ENCODE results near the gene SREBF2. TPM values are rescaled to one million over a fixed set of nuclear protein-coding genes. Genes with fewer than 3 reads are reported as not detected.
"Not testable (repeated sequence)": the region's sequence is repeated elsewhere in the genome, so short reads cannot be mapped to it uniquely, and the experiment has no call there.

SREBF2 gene
- total and polyA plus RNA-seq, 4 donors = 68.1 to 155 (median 75.9) TPM

- peak; percentile 96 to 97 (median 97) for DNase-seq
- peak within 1 kb of the TSS; percentile 71 for H3K4me3 ChIP-seq
- peaks cover 0 to 8% (median 5%) of the 10 kb centered on the region in 5 donors for H3K4me1 ChIP-seq (ENCODE audit: control insufficient read depth in 5 of 5, insufficient read depth in 5 of 5, low read length in 5 of 5)
- peaks cover 0 to 11% (median 2%) of the 10 kb centered on the region in 4 donors for H3K36me3 ChIP-seq (ENCODE audit: control insufficient read depth in 4 of 4, insufficient read depth in 4 of 4, low read length in 4 of 4)
- TF ChIP-seq CTCF (IDR thresholded peaks at IDR 0.05; ENCODE audit: control extremely low read depth, extremely low read depth) = no peak
- ATAC-seq (ENCODE audit: insufficient read depth, low FRiP score) = peak; percentile 98
- H3K9ac ChIP-seq (ENCODE audit: insufficient read depth in 1 of 2, low read length in 2 of 2) = peak within 1 kb of the TSS in 1 of 2 donors; percentile 81
- H3K27me3 ChIP-seq (ENCODE audit: control insufficient read depth in 3 of 3, insufficient read depth in 3 of 3, low read length in 2 of 3) = no peaks in the 10 kb centered on the region
- peak within 1 kb of the TSS; percentile 21 to 46 for H3K27ac ChIP-seq (ENCODE audit: low read depth in 1 of 2, low read length in 1 of 2)
- H3K9me3 ChIP-seq (ENCODE audit: control insufficient read depth in 4 of 4, insufficient read depth in 3 of 4, low read length in 3 of 4) = no peaks in the 10 kb centered on the region
- WGBS, 2 donors = 1% methylated on average over 56 of the region's 56 CpGs
These were observed 113.9 kb downstream of the SREBF2 start, which contains the start of gene CENPM for GRCh38 chr22:41946629-41947423. CENPM (minus strand) TSS chr22:41947152; CDS start chr22:41947076, 76 bp downstream.

- ATAC-seq (ENCODE audit: insufficient read depth, low FRiP score) (no peak), DNase-seq (no peak)
- no peaks in the 10 kb centered on the region for H3K9me3 ChIP-seq (ENCODE audit: control insufficient read depth in 4 of 4, insufficient read depth in 3 of 4, low read length in 3 of 4)
- no peak overlapping the region for H3K4me3 ChIP-seq
- H3K4me1 ChIP-seq (ENCODE audit: control insufficient read depth in 5 of 5, insufficient read depth in 5 of 5, low read length in 5 of 5) = peaks cover 0 to 8% (median 5%) of the 10 kb centered on the region in 5 donors
- no peak overlapping the region for H3K27ac ChIP-seq (ENCODE audit: low read depth in 1 of 2, low read length in 1 of 2)
- H3K36me3 ChIP-seq (ENCODE audit: control insufficient read depth in 4 of 4, insufficient read depth in 4 of 4, low read length in 4 of 4) = peaks cover 0 to 11% (median 2%) of the 10 kb centered on the region in 4 donors
- TF ChIP-seq CTCF (IDR thresholded peaks at IDR 0.05; ENCODE audit: control extremely low read depth, extremely low read depth) = no peak
- no peaks in the 10 kb centered on the region for H3K27me3 ChIP-seq (ENCODE audit: control insufficient read depth in 3 of 3, insufficient read depth in 3 of 3, low read length in 2 of 3)
- 71 to 76% methylated on average over 21 of the region's 21 CpGs for WGBS, 2 donors
- peak overlapping the region in 1 of 2 donors; percentile 81 for H3K9ac ChIP-seq (ENCODE audit: insufficient read depth in 1 of 2, low read length in 2 of 2)
These were observed 114.6 kb downstream of the SREBF2 start for GRCh38 chr22:41947424-41948080.

GRCh38 chr22:41948142-41948541 is 115.2 kb downstream of the SREBF2 start:
- Histone ChIP-seq H3K4me1 (ENCODE audit: control insufficient read depth in 5 of 5, insufficient read depth in 5 of 5, low read length in 5 of 5) (peaks cover 0 to 8% (median 5%) of the 10 kb centered on the region in 5 donors), H3K9ac (ENCODE audit: insufficient read depth in 1 of 2, low read length in 2 of 2) (no peak overlapping the region), H3K4me3 (no peak overlapping the region), H3K9me3 (ENCODE audit: control insufficient read depth in 4 of 4, insufficient read depth in 3 of 4, low read length in 3 of 4) (no peaks in the 10 kb centered on the region), H3K27me3 (ENCODE audit: control insufficient read depth in 3 of 3, insufficient read depth in 3 of 3, low read length in 2 of 3) (no peaks in the 10 kb centered on the region), H3K36me3 (ENCODE audit: control insufficient read depth in 4 of 4, insufficient read depth in 4 of 4, low read length in 4 of 4) (peaks cover 0 to 10% (median 2%) of the 10 kb centered on the region in 4 donors), H3K27ac (ENCODE audit: low read depth in 1 of 2, low read length in 1 of 2) (no peak overlapping the region)
- no peak for DNase-seq
- ATAC-seq (ENCODE audit: insufficient read depth, low FRiP score) = no peak
- no peak for TF ChIP-seq CTCF (IDR thresholded peaks at IDR 0.05; ENCODE audit: control extremely low read depth, extremely low read depth)
- WGBS, 2 donors = 81 to 94% methylated on average over 2 of the region's 2 CpGs

- not testable (repeated sequence) for H3K27me3 ChIP-seq (ENCODE audit: control insufficient read depth in 3 of 3, insufficient read depth in 3 of 3, low read length in 2 of 3); H3K9me3 ChIP-seq (ENCODE audit: control insufficient read depth in 4 of 4, insufficient read depth in 3 of 4, low read length in 3 of 4); DNase-seq; H3K9ac ChIP-seq (ENCODE audit: insufficient read depth in 1 of 2, low read length in 2 of 2); H3K36me3 ChIP-seq (ENCODE audit: control insufficient read depth in 4 of 4, insufficient read depth in 4 of 4, low read length in 4 of 4); H3K4me1 ChIP-seq (ENCODE audit: control insufficient read depth in 5 of 5, insufficient read depth in 5 of 5, low read length in 5 of 5); ATAC-seq (ENCODE audit: insufficient read depth, low FRiP score); H3K27ac ChIP-seq (ENCODE audit: low read depth in 1 of 2, low read length in 1 of 2); H3K4me3 ChIP-seq
- 86 to 100% methylated on average over 8 of the region's 8 CpGs for WGBS, 2 donors
These were observed 116.0 kb downstream of the SREBF2 start for GRCh38 chr22:41948928-41949296.
